Naive B cell (primary cell): Measurements from ENCODE around the gene LEPROT. TPM values are rescaled to one million over a fixed set of nuclear protein-coding genes. Genes with fewer than 3 reads are reported as not detected.

Experiments
- ATAC-seq, 2 donors: fragments of 150-1000 bp; cut with Tn5 transposase; 2 replicates each; pipeline ENCODE4 v1.10.0; 2021; ENCODE audit warnings: low read depth in 2 of 2, mild to moderate bottlenecking in 2 of 2, moderate library complexity in 2 of 2
- DNase-seq: peaks from one replicate; pipeline ENCODE4 v3.0.0; 2022
- H3K27ac Mint-ChIP-seq, 6 donors: one replicate each; pipeline ENCODE4 v1.8.0; 2020 to 2022; ENCODE audit warnings: mild to moderate bottlenecking in 6 of 6, mixed read lengths in 6 of 6, moderate library complexity in 5 of 6, inconsistent platforms in 2 of 6
- H3K27me3 Mint-ChIP-seq, 3 donors: one replicate each; pipeline ENCODE4 v1.8.0; 2021 to 2022; ENCODE audit warnings: mixed read lengths in 3 of 3, mild to moderate bottlenecking in 1 of 3
- H3K36me3 Mint-ChIP-seq, 2 donors: one replicate each; pipeline ENCODE4 v1.8.0; 2020 to 2022; ENCODE audit warnings: mixed read lengths in 2 of 2, inconsistent platforms in 1 of 2, mild to moderate bottlenecking in 1 of 2
- H3K4me1 Mint-ChIP-seq, 3 donors: one replicate each; pipeline ENCODE4 v1.8.0; 2020 to 2022; ENCODE audit warnings: mixed read lengths in 3 of 3, inconsistent platforms in 1 of 3, mild to moderate bottlenecking in 1 of 3, moderate library complexity in 1 of 3
- H3K4me3 Mint-ChIP-seq, 8 donors: one replicate each; pipeline ENCODE4 v1.8.0; 2020 to 2022; ENCODE audit warnings: mild to moderate bottlenecking in 8 of 8, mixed read lengths in 8 of 8, moderate library complexity in 8 of 8, inconsistent platforms in 2 of 8
- H3K9me3 Mint-ChIP-seq, 7 donors: one replicate each; pipeline ENCODE4 v1.8.0; 2020 to 2022; ENCODE audit warnings: mixed read lengths in 7 of 7, mild to moderate bottlenecking in 5 of 7, inconsistent platforms in 2 of 7, moderate library complexity in 1 of 7
- polyA plus RNA-seq, 6 donors: library from polyadenylated mRNA; unstranded; fragments of 300-500 nt; fragmentation: Illumina TruSeq; gene quantifications; one replicate each; pipeline ENCODE4 v1.2.3, GENCODE V29; 2021; ENCODE audit warnings: low read depth in 6 of 6

The LEPROT gene
- polyA plus RNA-seq, 6 donors from 2014 or later = 7.9 to 11.1 (median 8.1) TPM; not detected in 1

- Mint-ChIP-seq H3K4me1 (no peaks in the 10 kb centered on the region), H3K4me3 (no peak overlapping the region), H3K36me3 (no peaks in the 10 kb centered on the region), H3K9me3 (no peaks in the 10 kb centered on the region), H3K27ac (peak overlapping the region in 1 of 6 donors; percentile 8), H3K27me3 (peaks cover 0 to 8% (median 0%) of the 10 kb centered on the region in 3 donors)
- DNase-seq = no peak
- ATAC-seq = no peak
Measured at GRCh38 chr1:65395887-65396612, 24.4 kb upstream of the LEPROT start.

GRCh38 chr1:65398083-65398482 is 22.4 kb upstream of the LEPROT start:
- DNase-seq (no peak), ATAC-seq (no peak)
- Mint-ChIP-seq H3K9me3 (no peaks in the 10 kb centered on the region), H3K27ac (no peak overlapping the region), H3K4me1 (no peaks in the 10 kb centered on the region), H3K36me3 (no peaks in the 10 kb centered on the region), H3K4me3 (no peak overlapping the region), H3K27me3 (peaks cover 0 to 8% (median 0%) of the 10 kb centered on the region in 3 donors)

- Mint-ChIP-seq H3K36me3 (no peaks in the 10 kb centered on the region), H3K27ac (no peak overlapping the region), H3K4me1 (no peaks in the 10 kb centered on the region), H3K9me3 (no peaks in the 10 kb centered on the region), H3K27me3 (peaks cover 0 to 8% (median 0%) of the 10 kb centered on the region in 3 donors), H3K4me3 (no peak overlapping the region)
- DNase-seq (no peak), ATAC-seq (no peak)
Measured at GRCh38 chr1:65399003-65399402, 21.5 kb upstream of the LEPROT start.

GRCh38 chr1:65401612-65402011 is 18.9 kb upstream of the LEPROT start:
- H3K9me3 Mint-ChIP-seq = no peaks in the 10 kb centered on the region
- peak overlapping the region in 1 of 6 donors; percentile 16 for H3K27ac Mint-ChIP-seq
- H3K27me3 Mint-ChIP-seq = peaks cover 4 to 8% (median 7%) of the 10 kb centered on the region in 3 donors
- no peak overlapping the region for H3K4me3 Mint-ChIP-seq
- DNase-seq (no peak), ATAC-seq (no peak)
- no peaks in the 10 kb centered on the region for H3K4me1 Mint-ChIP-seq
- no peaks in the 10 kb centered on the region for H3K36me3 Mint-ChIP-seq

GRCh38 chr1:65404941-65405340 is 15.5 kb upstream of the LEPROT start:
- Mint-ChIP-seq H3K4me1 (no peaks in the 10 kb centered on the region), H3K27me3 (peaks cover 0 to 12% (median 8%) of the 10 kb centered on the region in 3 donors), H3K9me3 (peaks cover 0 to 7% (median 0%) of the 10 kb centered on the region in 7 donors), H3K4me3 (no peak overlapping the region), H3K27ac (no peak overlapping the region), H3K36me3 (no peaks in the 10 kb centered on the region)
- DNase-seq (no peak), ATAC-seq (no peak)

- H3K9me3 Mint-ChIP-seq = peaks cover 0 to 8% (median 0%) of the 10 kb centered on the region in 7 donors
- ATAC-seq = no peak
- no peaks in the 10 kb centered on the region for H3K4me1 Mint-ChIP-seq
- no peaks in the 10 kb centered on the region for H3K36me3 Mint-ChIP-seq
- H3K27me3 Mint-ChIP-seq = peaks cover 12 to 25% (median 15%) of the 10 kb centered on the region in 3 donors
- H3K27ac Mint-ChIP-seq = no peak overlapping the region
- DNase-seq = no peak
- no peak overlapping the region for H3K4me3 Mint-ChIP-seq
Measured at GRCh38 chr1:65407877-65408276, 12.6 kb upstream of the LEPROT start.

GRCh38 chr1:65409314-65409713 is 11.2 kb upstream of the LEPROT start:
- Mint-ChIP-seq H3K36me3 (no peaks in the 10 kb centered on the region), H3K4me1 (no peaks in the 10 kb centered on the region), H3K27me3 (peaks cover 16 to 25% (median 21%) of the 10 kb centered on the region in 3 donors), H3K4me3 (no peak overlapping the region), H3K9me3 (peaks cover 0 to 8% (median 0%) of the 10 kb centered on the region in 7 donors), H3K27ac (no peak overlapping the region)
- DNase-seq (no peak), ATAC-seq (no peak)

- Mint-ChIP-seq H3K4me1 (no peaks in the 10 kb centered on the region), H3K27ac (no peak overlapping the region)
Measured at GRCh38 chr1:65409816-65410326, 10.6 kb upstream of the LEPROT start.

GRCh38 chr1:65412256-65412983 is 8.0 kb upstream of the LEPROT start:
- H3K36me3 Mint-ChIP-seq = no peaks in the 10 kb centered on the region
- H3K4me1 Mint-ChIP-seq = no peaks in the 10 kb centered on the region
- peaks cover 16 to 24% (median 23%) of the 10 kb centered on the region in 3 donors for H3K27me3 Mint-ChIP-seq
- no peak overlapping the region for H3K4me3 Mint-ChIP-seq
- ATAC-seq = no peak
- peaks cover 0 to 8% (median 0%) of the 10 kb centered on the region in 7 donors for H3K9me3 Mint-ChIP-seq
- no peak for DNase-seq
- no peak overlapping the region for H3K27ac Mint-ChIP-seq

More at GRCh38 chr1:65409816-65410326, 10.6 kb upstream of the LEPROT start:
- no peak for ATAC-seq
- DNase-seq = no peak
- H3K9me3 Mint-ChIP-seq = peaks cover 0 to 8% (median 0%) of the 10 kb centered on the region in 7 donors
- H3K27me3 Mint-ChIP-seq = peaks cover 16 to 25% (median 16%) of the 10 kb centered on the region in 3 donors
- no peak overlapping the region for H3K4me3 Mint-ChIP-seq
- H3K36me3 Mint-ChIP-seq = no peaks in the 10 kb centered on the region

GRCh38 chr1:65412984-65413375 is 7.5 kb upstream of the LEPROT start:
- ATAC-seq (no peak), DNase-seq (no peak)
- H3K36me3 Mint-ChIP-seq = no peaks in the 10 kb centered on the region
- H3K27ac Mint-ChIP-seq = no peak overlapping the region
- peaks cover 0 to 8% (median 0%) of the 10 kb centered on the region in 7 donors for H3K9me3 Mint-ChIP-seq
- peaks cover 16 to 27% (median 25%) of the 10 kb centered on the region in 3 donors for H3K27me3 Mint-ChIP-seq
- no peaks in the 10 kb centered on the region for H3K4me1 Mint-ChIP-seq
- no peak overlapping the region for H3K4me3 Mint-ChIP-seq

GRCh38 chr1:65414538-65414937 is 5.9 kb upstream of the LEPROT start:
- H3K4me3 Mint-ChIP-seq = no peak overlapping the region
- H3K36me3 Mint-ChIP-seq = no peaks in the 10 kb centered on the region
- ATAC-seq (no peak), DNase-seq (no peak)
- H3K27me3 Mint-ChIP-seq = peaks cover 16 to 26% (median 25%) of the 10 kb centered on the region in 3 donors
- H3K9me3 Mint-ChIP-seq = peaks cover 0 to 5% (median 0%) of the 10 kb centered on the region in 7 donors
- peaks cover 1 to 5% (median 2%) of the 10 kb centered on the region in 3 donors for H3K4me1 Mint-ChIP-seq
- no peak overlapping the region for H3K27ac Mint-ChIP-seq

- no peak for ATAC-seq
- no peak overlapping the region for H3K27ac Mint-ChIP-seq
- peaks cover 6 to 12% (median 9%) of the 10 kb centered on the region in 3 donors for H3K4me1 Mint-ChIP-seq
Measured at GRCh38 chr1:65416767-65417166, 3.7 kb upstream of the LEPROT start.

GRCh38 chr1:65417729-65418128 is 2.7 kb upstream of the LEPROT start:
- Mint-ChIP-seq H3K27me3 (peaks cover 8 to 13% (median 9%) of the 10 kb centered on the region in 3 donors), H3K4me3 (peak overlapping the region in 1 of 8 donors; percentile 73)
- no peak for DNase-seq

More at GRCh38 chr1:65416767-65417166, 3.7 kb upstream of the LEPROT start:
- Mint-ChIP-seq H3K9me3 (no peaks in the 10 kb centered on the region), H3K36me3 (no peaks in the 10 kb centered on the region), H3K27me3 (peaks cover 8 to 19% (median 13%) of the 10 kb centered on the region in 3 donors), H3K4me3 (no peak overlapping the region)
- DNase-seq = no peak

More at GRCh38 chr1:65417729-65418128, 2.7 kb upstream of the LEPROT start:
- H3K36me3 Mint-ChIP-seq = no peaks in the 10 kb centered on the region
- ATAC-seq = no peak
- no peaks in the 10 kb centered on the region for H3K9me3 Mint-ChIP-seq
- H3K4me1 Mint-ChIP-seq = peaks cover 6 to 12% (median 9%) of the 10 kb centered on the region in 3 donors
- H3K27ac Mint-ChIP-seq = no peak overlapping the region
